SK-N-SH treated with all-trans-retinoic acid at 6 μM for 48 hours (cell line): ENCODE results near the gene ARHGAP26.

Experiments used
- ATAC-seq: fragments of 200-7000 bp; cut with Tn5 transposase; 3 replicates; pipeline ENCODE4 v1.9.1; 2020; ENCODE audit warnings: mild to moderate bottlenecking, moderate library complexity
- BACH2 ChIP-seq: fragments of 250-450 bp; sonication (Bioruptor Pico); IDR thresholded peaks from 2 replicates; pipeline ENCODE4 v1.9.0; 2021; ENCODE audit warnings: mild to moderate bottlenecking, borderline replicate concordance
- CREB5 ChIP-seq: fragments of 250-450 bp; sonication (Bioruptor Pico); IDR thresholded peaks from 2 replicates; pipeline ENCODE4 v1.5.1; 2020; ENCODE audit warnings: low read depth, mild to moderate bottlenecking, moderate library complexity
- CSRNP3 ChIP-seq: fragments of 250-450 bp; sonication (Bioruptor Pico); IDR thresholded peaks from 2 replicates; pipeline ENCODE4 v1.5.1; 2021; ENCODE audit warnings: mild to moderate bottlenecking, moderate library complexity
- ESRRG ChIP-seq: fragments of 250-450 bp; sonication (Bioruptor Pico); IDR thresholded peaks from 2 replicates; pipeline ENCODE4 v1.6.1; 2021; ENCODE audit warnings: mild to moderate bottlenecking
- GLIS3 ChIP-seq: fragments of 250-450 bp; sonication (Bioruptor Pico); IDR thresholded peaks from 2 replicates; pipeline ENCODE4 v1.5.0; 2020; ENCODE audit warnings: mild to moderate bottlenecking, moderate library complexity
- ISL1 ChIP-seq: fragments of 250-450 bp; sonication (Bioruptor Pico); IDR thresholded peaks from 2 replicates; pipeline ENCODE4 v2.1.2; 2022; ENCODE audit warnings: mild to moderate bottlenecking, moderate library complexity
- OSR1 ChIP-seq: fragments of 250-450 bp; sonication (Bioruptor Pico); IDR thresholded peaks from 2 replicates; pipeline ENCODE4 v1.8.0; 2022; ENCODE audit warnings: moderate library complexity, mild to moderate bottlenecking, inconsistent platforms
- PATZ1 ChIP-seq: fragments of 250-450 bp; sonication (Bioruptor Pico); IDR thresholded peaks from 2 replicates; pipeline ENCODE4 v1.8.0; 2020; ENCODE audit warnings: mild to moderate bottlenecking, moderate library complexity, borderline replicate concordance
- POU6F1 ChIP-seq: fragments of 250-450 bp; sonication (Bioruptor Pico); IDR thresholded peaks from 2 replicates; pipeline ENCODE4 v1.8.0; 2021; ENCODE audit warnings: low read depth, mild to moderate bottlenecking, moderate library complexity, borderline replicate concordance
- PPARA ChIP-seq: fragments of 250-450 bp; sonication (Bioruptor Pico); IDR thresholded peaks from 2 replicates; pipeline ENCODE4 v1.5.0; 2020; ENCODE audit warnings: mild to moderate bottlenecking, borderline replicate concordance
- RARB ChIP-seq: fragments of 250-450 bp; sonication (Bioruptor Pico); IDR thresholded peaks from 2 replicates; pipeline ENCODE4 v1.8.0; 2021; ENCODE audit warnings: mild to moderate bottlenecking, moderate library complexity
- SNAI2 ChIP-seq: fragments of 250-450 bp; sonication (Bioruptor Pico); IDR thresholded peaks from 2 replicates; pipeline ENCODE4 v1.5.0; 2020; ENCODE audit warnings: mild to moderate bottlenecking, moderate library complexity
- TCF4 ChIP-seq: fragments of 250-450 bp; sonication (Bioruptor Pico); IDR thresholded peaks from 2 replicates; pipeline ENCODE4 v1.8.0; 2021; ENCODE audit warnings: mild to moderate bottlenecking, moderate library complexity, borderline replicate concordance
- TSHZ2 ChIP-seq: fragments of 250-450 bp; sonication (Bioruptor Pico); IDR thresholded peaks from 2 replicates; pipeline ENCODE4 v1.5.0; 2020; ENCODE audit warnings: mild to moderate bottlenecking, moderate library complexity
- ZC3H10 ChIP-seq: fragments of 250-450 bp; sonication (Bioruptor Pico); IDR thresholded peaks from 2 replicates; pipeline ENCODE4 v1.5.1; 2021; ENCODE audit warnings: mild to moderate bottlenecking, moderate library complexity
- ZFP3 ChIP-seq: fragments of 250-450 bp; sonication (Bioruptor Pico); IDR thresholded peaks from 2 replicates; pipeline ENCODE4 v1.5.0; 2020; ENCODE audit warnings: mild to moderate bottlenecking, moderate library complexity
- ZFP30 ChIP-seq: fragments of 450-650 bp; formaldehyde crosslinking; IDR thresholded peaks from 2 replicates; pipeline ENCODE4 v1.5.0; 2022; ENCODE audit warnings: mild to moderate bottlenecking, moderate library complexity
- ZNF565 ChIP-seq: fragments of 450-650 bp; formaldehyde crosslinking; conservative IDR thresholded peaks from 2 replicates; pipeline ENCODE4 v1.5.0; 2020; ENCODE audit warnings: low read depth, mild to moderate bottlenecking, moderate library complexity
- ZNF70 ChIP-seq: fragments of 450-650 bp; formaldehyde crosslinking; IDR thresholded peaks from 2 replicates; pipeline ENCODE4 v1.5.0; 2020; ENCODE audit warnings: mild to moderate bottlenecking, moderate library complexity
- ZNF8 ChIP-seq: fragments of 450-650 bp; formaldehyde crosslinking; IDR thresholded peaks from 2 replicates; pipeline ENCODE4 v1.5.0; 2020; ENCODE audit warnings: mild to moderate bottlenecking, moderate library complexity

The ARHGAP26 gene

GRCh38 chr5:142789206-142789605 lies 19.0 kb downstream of the ARHGAP26 start:
- TF ChIP-seq PPARA (CRISPR knock-in tag), result no peak
- peak; percentile 77; the same call in 1 of the 2 replicates for TF ChIP-seq TSHZ2 (CRISPR knock-in tag)
- TF ChIP-seq TCF4, result peak; percentile 87
- TF ChIP-seq ZNF70 (CRISPR knock-in tag), result no peak
- peak; percentile 37; the same call in 1 of the 2 replicates for TF ChIP-seq ISL1 (CRISPR knock-in tag)
- ATAC-seq, result peak; percentile 54

GRCh38 chr5:142792012-142792864 lies 22.1 kb downstream of the ARHGAP26 start:
- TF ChIP-seq GLIS3 (CRISPR knock-in tag), result no peak
- no peak for TF ChIP-seq RARB (CRISPR knock-in tag)
- no peak for TF ChIP-seq ISL1 (CRISPR knock-in tag)
- no peak for TF ChIP-seq CSRNP3 (CRISPR knock-in tag)
- no peak for TF ChIP-seq ZFP30 (CRISPR knock-in tag)
- TF ChIP-seq ZNF565 (CRISPR knock-in tag), result no peak
- TF ChIP-seq BACH2 (CRISPR knock-in tag), result no peak
- no peak for TF ChIP-seq ZFP3 (CRISPR knock-in tag)
- TF ChIP-seq PATZ1, result no peak
- no peak for TF ChIP-seq POU6F1 (CRISPR knock-in tag)
- TF ChIP-seq, all 23 proteins: peak for 0
- no peak for ATAC-seq

- no peak for ATAC-seq
- no peak for TF ChIP-seq GLIS3 (CRISPR knock-in tag)
- TF ChIP-seq ZFP3 (CRISPR knock-in tag), result no peak
- TF ChIP-seq SNAI2 (CRISPR knock-in tag), result no peak
- TF ChIP-seq RARB (CRISPR knock-in tag), result no peak
- no peak for TF ChIP-seq OSR1
- TF ChIP-seq TSHZ2 (CRISPR knock-in tag), result no peak
- no peak for TF ChIP-seq CREB5 (CRISPR knock-in tag)
- TF ChIP-seq ZC3H10, result no peak
- no peak for TF ChIP-seq ESRRG (CRISPR knock-in tag)
- TF ChIP-seq PPARA (CRISPR knock-in tag), result no peak
- TF ChIP-seq ZNF8 (CRISPR knock-in tag), result no peak
- no peak for TF ChIP-seq ZNF565 (CRISPR knock-in tag)
- no peak for TF ChIP-seq ISL1 (CRISPR knock-in tag)
- no peak for TF ChIP-seq BACH2 (CRISPR knock-in tag)
- TF ChIP-seq ZNF70 (CRISPR knock-in tag), result no peak
- TF ChIP-seq, all 23 proteins: peak for 0
Observed at GRCh38 chr5:142792865-142793232, 22.7 kb downstream of the ARHGAP26 start.
